Endothelial cell of umbilical vein (primary cell): ENCODE measurements around the gene ALKBH2.

Experiments used
- EZH2 ChIP-seq: IDR thresholded peaks from 2 replicates; pipeline ENCODE4 v1.6.1; 2012; ENCODE audit warnings: borderline replicate concordance, low read depth, mild to moderate bottlenecking, moderate library complexity, low read length, inconsistent platforms; ENCODE audit not compliant: severe bottlenecking
- FOS ChIP-seq: IDR thresholded peaks from 2 replicates; pipeline ENCODE4 v1.6.1; 2011; ENCODE audit warnings: mild to moderate bottlenecking, low read length, moderate library complexity, borderline replicate concordance; ENCODE audit not compliant: insufficient read depth
- JUN ChIP-seq: IDR thresholded peaks from 2 replicates; pipeline ENCODE4 v1.6.1; 2011; ENCODE audit warnings: borderline replicate concordance, low read depth; ENCODE audit not compliant: insufficient read length, insufficient read depth
- MAX ChIP-seq: IDR thresholded peaks from 2 replicates; pipeline ENCODE4 v1.6.1; 2011; ENCODE audit not compliant: insufficient read depth, insufficient read length
- MYC ChIP-seq: IDR thresholded peaks from one replicate; pipeline ENCODE4 v1.6.1; 2011; ENCODE audit warnings: mild to moderate bottlenecking, low read depth, low read length
- POLR2A ChIP-seq: IDR thresholded peaks from 2 replicates; pipeline ENCODE4 v1.6.1; 2012; ENCODE audit warnings: low read depth, mild to moderate bottlenecking, control low read depth, low read length
- TF ChIP-seq, protein P1 (sequence below), 2 donors: IDR thresholded peaks; 1 replicate in 1 of 2; 2 replicates in 1 of 2; pipeline ENCODE4 v1.5.1; 2011; ENCODE audit warnings: low read length in 2 of 2, mild to moderate bottlenecking in 2 of 2, moderate library complexity in 2 of 2, control low read depth in 1 of 2, inconsistent platforms in 1 of 2, low read depth in 1 of 2; ENCODE audit not compliant: insufficient read depth in 1 of 2; ENCODE audit errors: extremely low read depth in 1 of 2

- TF ChIP-seq, protein P1, sequence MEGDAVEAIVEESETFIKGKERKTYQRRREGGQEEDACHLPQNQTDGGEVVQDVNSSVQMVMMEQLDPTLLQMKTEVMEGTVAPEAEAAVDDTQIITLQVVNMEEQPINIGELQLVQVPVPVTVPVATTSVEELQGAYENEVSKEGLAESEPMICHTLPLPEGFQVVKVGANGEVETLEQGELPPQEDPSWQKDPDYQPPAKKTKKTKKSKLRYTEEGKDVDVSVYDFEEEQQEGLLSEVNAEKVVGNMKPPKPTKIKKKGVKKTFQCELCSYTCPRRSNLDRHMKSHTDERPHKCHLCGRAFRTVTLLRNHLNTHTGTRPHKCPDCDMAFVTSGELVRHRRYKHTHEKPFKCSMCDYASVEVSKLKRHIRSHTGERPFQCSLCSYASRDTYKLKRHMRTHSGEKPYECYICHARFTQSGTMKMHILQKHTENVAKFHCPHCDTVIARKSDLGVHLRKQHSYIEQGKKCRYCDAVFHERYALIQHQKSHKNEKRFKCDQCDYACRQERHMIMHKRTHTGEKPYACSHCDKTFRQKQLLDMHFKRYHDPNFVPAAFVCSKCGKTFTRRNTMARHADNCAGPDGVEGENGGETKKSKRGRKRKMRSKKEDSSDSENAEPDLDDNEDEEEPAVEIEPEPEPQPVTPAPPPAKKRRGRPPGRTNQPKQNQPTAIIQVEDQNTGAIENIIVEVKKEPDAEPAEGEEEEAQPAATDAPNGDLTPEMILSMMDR (IDR thresholded peaks at IDR 0.05; ENCODE audit: extremely low read depth in 1 of 2, insufficient read depth in 1 of 2, low read depth in 1 of 2, low read length in 2 of 2) = peak; percentile 45 to 63
- TF ChIP-seq EZH2 = no peak
- TF ChIP-seq MAX = no peak
- no peak for TF ChIP-seq FOS
- TF ChIP-seq POLR2A = no peak
- no peak for TF ChIP-seq JUN
- no peak for TF ChIP-seq MYC
Measured at GRCh38 chr12:109134186-109134917, 41.1 kb upstream of the ALKBH2 start.
